ENCODE data around the gene RTTN.
A peak's percentile ranks its signal among the peaks of the same experiment; 100 is the strongest.

RTTN gene

DNA sequence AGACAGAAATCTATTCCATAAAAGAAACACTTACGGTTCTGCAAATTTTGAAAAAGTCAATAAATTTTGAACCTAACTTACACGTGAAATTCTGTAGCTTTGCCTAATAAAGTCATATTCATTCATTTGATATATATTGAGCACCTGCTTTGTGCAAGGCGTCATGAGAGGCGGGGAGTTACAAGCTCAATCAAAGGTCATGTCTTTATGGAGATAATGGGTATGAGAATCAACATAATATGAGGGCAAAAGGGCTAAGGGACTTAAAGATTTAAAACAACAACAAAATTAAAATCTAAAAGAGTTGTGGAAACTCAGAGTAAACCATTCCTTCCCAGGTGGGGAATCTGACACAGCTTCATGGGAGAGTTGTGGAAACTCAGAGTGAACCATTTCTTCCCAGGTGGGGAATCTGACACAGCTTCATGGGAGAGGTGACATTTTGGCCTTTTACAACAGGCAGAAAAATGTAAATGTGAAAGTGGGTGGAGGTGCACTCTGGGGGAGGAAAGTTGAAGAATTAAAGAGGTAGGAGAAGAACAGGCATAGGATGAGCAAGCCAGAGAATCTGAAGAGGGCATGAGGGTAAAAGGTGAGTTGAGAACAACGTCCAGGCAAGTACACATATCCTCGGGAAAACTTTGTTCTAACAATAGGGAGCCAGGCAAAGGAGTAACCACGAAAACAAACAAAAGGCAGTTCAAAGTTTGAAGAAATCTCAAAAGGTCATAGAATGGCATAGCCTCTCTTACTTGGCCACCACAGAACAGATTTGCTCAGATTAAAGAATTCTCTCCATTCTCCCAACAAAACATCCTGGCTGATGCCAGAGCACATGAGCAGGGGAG is 208.3 kb downstream of the RTTN start:
- no peak for TF ChIP-seq CTCF (IDR thresholded peaks at IDR 0.05; ENCODE audit: low read depth, low read length, missing control alignments)
- H3K4me3 ChIP-seq (replicated peaks; ENCODE audit: low read depth, low read length): no peak overlapping the region
- DNase-seq (ENCODE audit: extremely low read depth, low read depth): no peak

GRCh38 chr18:69996417-69996816 is 209.1 kb downstream of the RTTN start:
- DNase-seq (ENCODE audit: extremely low read depth, low read depth): no peak

DNA sequence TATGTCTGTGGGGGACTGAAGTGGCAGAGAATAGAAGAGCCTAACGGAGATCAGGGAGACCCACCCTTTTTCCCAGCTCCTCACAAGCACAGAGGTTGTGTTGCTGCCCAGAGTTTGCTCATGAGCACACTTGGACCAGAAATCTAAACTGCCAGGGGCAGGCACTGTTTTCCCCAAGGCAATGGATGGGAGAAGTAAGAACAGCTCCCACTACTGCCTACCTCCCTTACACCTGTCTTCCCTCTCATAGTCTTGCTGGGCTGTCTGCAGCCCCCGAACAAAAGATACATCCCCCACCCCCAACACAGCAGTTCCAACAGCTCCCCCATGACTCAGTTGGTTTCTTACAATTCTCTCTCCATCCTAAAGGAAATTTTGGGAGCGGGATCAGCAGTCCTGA is 209.7 kb downstream of the RTTN start:
- DNase-seq (ENCODE audit: extremely low read depth, low read depth): no peak
- no peak overlapping the region for H3K4me3 ChIP-seq (replicated peaks; ENCODE audit: low read depth, low read length)
- TF ChIP-seq CTCF (IDR thresholded peaks at IDR 0.05; ENCODE audit: low read depth, low read length, missing control alignments): no peak

More at GRCh38 chr18:69996417-69996816, 209.1 kb downstream of the RTTN start:
- TF ChIP-seq CTCF (IDR thresholded peaks at IDR 0.05; ENCODE audit: low read depth, low read length, missing control alignments): no peak
- no peak overlapping the region for H3K4me3 ChIP-seq (replicated peaks; ENCODE audit: low read depth, low read length)

GRCh38 chr18:69992776-69993175 is 212.7 kb downstream of the RTTN start:
- DNase-seq (ENCODE audit: extremely low read depth, low read depth): peak; percentile 12
- no peak for TF ChIP-seq CTCF (IDR thresholded peaks at IDR 0.05; ENCODE audit: low read depth, low read length, missing control alignments)
- H3K4me3 ChIP-seq (replicated peaks; ENCODE audit: low read depth, low read length): no peak overlapping the region

- no peak for DNase-seq (ENCODE audit: extremely low read depth, low read depth)
- H3K4me3 ChIP-seq (replicated peaks; ENCODE audit: low read depth, low read length): no peak overlapping the region
- no peak for TF ChIP-seq CTCF (IDR thresholded peaks at IDR 0.05; ENCODE audit: low read depth, low read length, missing control alignments)
These were observed 217.6 kb downstream of the RTTN start for GRCh38 chr18:69987870-69988269.

DNA sequence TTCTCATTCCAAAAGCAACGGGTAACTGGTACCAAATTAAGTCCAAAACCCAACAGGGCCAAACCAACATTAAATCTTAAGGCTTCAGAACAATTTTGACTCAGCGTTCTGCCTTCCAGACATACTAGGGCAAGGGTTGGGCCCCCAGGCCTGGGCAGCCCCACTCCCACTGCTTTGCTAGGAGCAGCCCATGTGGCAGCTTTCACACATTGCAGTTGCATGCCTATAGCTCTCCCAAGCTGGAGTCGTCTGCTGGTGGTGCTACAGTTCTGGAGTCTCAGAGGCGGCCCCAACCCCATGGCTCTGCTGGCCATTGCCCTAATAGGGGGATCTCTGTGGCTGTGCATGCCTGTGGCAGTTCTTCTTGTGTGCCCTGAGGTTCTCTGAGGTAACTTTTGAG is 220.2 kb downstream of the RTTN start:
- no peak overlapping the region for H3K4me3 ChIP-seq (replicated peaks; ENCODE audit: low read depth, low read length)
- no peak for DNase-seq (ENCODE audit: extremely low read depth, low read depth)
- no peak for TF ChIP-seq CTCF (IDR thresholded peaks at IDR 0.05; ENCODE audit: low read depth, low read length, missing control alignments)
